Measurements from ENCODE around the gene BEND6. TPM values are rescaled to one million over a fixed set of nuclear protein-coding genes. Genes with fewer than 3 reads are reported as not detected.

Gene BEND6
- total RNA-seq, 2 experiments from 2014 or later = 0.50 to 1.5 TPM

GRCh38 chr6:56959094-56959493 is 4.2 kb downstream of the BEND6 start:
- H3K36me3 ChIP-seq (ENCODE audit: insufficient read depth, low read length) = no peaks in the 10 kb centered on the region
- BruUV-seq (replicated peaks) = no TSS peak
- intact Hi-C loops (cut with micrococcal nuclease; ENCODE audit: unreplicated experiment) = loop anchor here (5.0 kb wide), 1 partner anchor 128 kb away; no protein-coding TSS in a partner anchor
- no peaks in the 10 kb centered on the region for H3K79me2 ChIP-seq (ENCODE audit: insufficient read depth, low read depth, low read length)
- peaks cover 15% of the 10 kb centered on the region for H3K4me1 ChIP-seq (ENCODE audit: insufficient read depth, low read length, poor library complexity, severe bottlenecking)
- TF ChIP-seq CTCF (conservative IDR thresholded peaks at IDR 0.05; ENCODE audit: low read length) (no peak), EZH2phosphoT487 (IDR thresholded peaks at IDR 0.05; ENCODE audit: borderline replicate concordance, low read depth, low read length) (no peak)
- ChIA-PET POLR2A (interaction anchor here (0.7 to 1.1 kb wide), 2 partner anchors 46 to 86 kb away, joined by 3 read pairs; no protein-coding TSS in a partner anchor), CTCF (ENCODE audit: unreplicated experiment) (no interaction called here)
- H3K4me3 ChIP-seq (ENCODE audit: low read depth, low read length, poor library complexity, severe bottlenecking) = no peak overlapping the region
- no peak for DNase-seq (ENCODE audit: low spot score)
- no peaks in the 10 kb centered on the region for H3K9me3 ChIP-seq (ENCODE audit: low read length)
- H4K20me1 ChIP-seq (ENCODE audit: insufficient read depth, low read length) = no peaks in the 10 kb centered on the region
- H3K9me2 ChIP-seq (ENCODE audit: insufficient read depth, low read length) = no peaks in the 10 kb centered on the region
- H2AFZ ChIP-seq (ENCODE audit: low read length) = no peak overlapping the region
- H3K4me2 ChIP-seq (ENCODE audit: low read length) = no peak overlapping the region
- H3K27ac ChIP-seq (ENCODE audit: low read depth, low read length, poor library complexity, severe bottlenecking) = no peak overlapping the region

- POLR2A ChIA-PET = interaction anchor here (0.5 to 1.1 kb wide), 3 partner anchors 86 to 469 kb away, joined by 3 read pairs; no protein-coding TSS in a partner anchor
- intact Hi-C loops (cut with micrococcal nuclease; ENCODE audit: unreplicated experiment) = loop anchor here (5.0 kb wide), 1 partner anchor 127 kb away; no protein-coding TSS in a partner anchor
- BruUV-seq (replicated peaks) = no TSS peak
- Histone ChIP-seq H3K4me1 (ENCODE audit: insufficient read depth, low read length, poor library complexity, severe bottlenecking) (peaks cover 11% of the 10 kb centered on the region), H2AFZ (ENCODE audit: low read length) (no peak overlapping the region), H3K9me3 (ENCODE audit: low read length) (no peaks in the 10 kb centered on the region), H3K79me2 (ENCODE audit: insufficient read depth, low read depth, low read length) (no peaks in the 10 kb centered on the region), H3K36me3 (ENCODE audit: insufficient read depth, low read length) (no peaks in the 10 kb centered on the region), H4K20me1 (ENCODE audit: insufficient read depth, low read length) (no peaks in the 10 kb centered on the region), H3K9me2 (ENCODE audit: insufficient read depth, low read length) (no peaks in the 10 kb centered on the region), H3K4me3 (ENCODE audit: low read depth, low read length, poor library complexity, severe bottlenecking) (no peak overlapping the region), H3K4me2 (ENCODE audit: low read length) (no peak overlapping the region), H3K27ac (ENCODE audit: low read depth, low read length, poor library complexity, severe bottlenecking) (no peak overlapping the region)
- TF ChIP-seq CTCF (conservative IDR thresholded peaks at IDR 0.05; ENCODE audit: low read length) (no peak), EZH2phosphoT487 (IDR thresholded peaks at IDR 0.05; ENCODE audit: borderline replicate concordance, low read depth, low read length) (no peak)
- CTCF ChIA-PET (ENCODE audit: unreplicated experiment) = no interaction called here
- DNase-seq (ENCODE audit: low spot score) = no peak
Observed at GRCh38 chr6:56959938-56960337, 5.0 kb downstream of the BEND6 start.

DNA sequence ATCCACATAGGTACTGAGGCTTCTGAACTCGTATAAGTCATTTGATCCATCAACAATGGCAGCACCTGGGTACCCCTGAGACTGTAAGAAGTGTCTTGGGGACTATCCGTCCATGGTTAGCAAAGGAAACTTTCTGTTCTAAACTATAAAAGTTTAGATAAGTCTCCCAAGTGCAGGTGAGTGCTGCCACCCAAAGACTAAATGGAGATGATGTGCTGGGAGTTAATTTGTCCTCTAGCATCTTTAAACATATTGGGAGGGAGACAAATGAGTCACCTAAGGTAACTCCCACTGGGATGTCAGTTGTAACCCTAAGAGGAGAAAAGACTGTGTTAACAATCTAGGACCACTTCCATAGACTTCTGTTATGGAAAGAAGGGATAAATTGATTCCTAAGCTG is 6.2 kb downstream of the BEND6 start:
- intact Hi-C loops (cut with micrococcal nuclease; ENCODE audit: unreplicated experiment) = no loop called here
- Histone ChIP-seq H2AFZ (ENCODE audit: low read length) (no peak overlapping the region), H3K4me2 (ENCODE audit: low read length) (no peak overlapping the region), H4K20me1 (ENCODE audit: insufficient read depth, low read length) (no peaks in the 10 kb centered on the region), H3K4me1 (ENCODE audit: insufficient read depth, low read length, poor library complexity, severe bottlenecking) (peaks cover 6% of the 10 kb centered on the region), H3K9me2 (ENCODE audit: insufficient read depth, low read length) (no peaks in the 10 kb centered on the region), H3K79me2 (ENCODE audit: insufficient read depth, low read depth, low read length) (no peaks in the 10 kb centered on the region), H3K9me3 (ENCODE audit: low read length) (no peaks in the 10 kb centered on the region), H3K4me3 (ENCODE audit: low read depth, low read length, poor library complexity, severe bottlenecking) (no peak overlapping the region), H3K27ac (ENCODE audit: low read depth, low read length, poor library complexity, severe bottlenecking) (no peak overlapping the region), H3K36me3 (ENCODE audit: insufficient read depth, low read length) (no peaks in the 10 kb centered on the region)
- CTCF ChIA-PET (ENCODE audit: unreplicated experiment) = no interaction called here
- DNase-seq (ENCODE audit: low spot score) = peak; percentile 12
- TF ChIP-seq CTCF (conservative IDR thresholded peaks at IDR 0.05; ENCODE audit: low read length) = peak; percentile 32; the same call in 1 of the 2 replicates
- TF ChIP-seq EZH2phosphoT487 (IDR thresholded peaks at IDR 0.05; ENCODE audit: borderline replicate concordance, low read depth, low read length) = no peak
- no TSS peak for BruUV-seq (replicated peaks)
- POLR2A ChIA-PET = interaction anchor here (1.0 kb wide), 1 partner anchor 49 kb away, joined by 4 read pairs; no protein-coding TSS in a partner anchor

Data from OCI-LY7 (cell line).